Body of pancreas (tissue), 4 donors: ENCODE data around the gene TMEM200C.

Experiments used
- CTCF ChIP-seq, 7 experiments: fragments of 450-650 bp in 4 of 7; fragments of 200-600 bp in 3 of 7; sonication (generic) in 3 of 7; IDR thresholded peaks; one replicate each; pipeline ENCODE4 v1.5.1; 2016 to 2019; ENCODE audit warnings: antibody characterized with exemption in 7 of 7
- POLR2A ChIP-seq, 3 donors: fragments of 450-650 bp; IDR thresholded peaks; one replicate each; pipeline ENCODE4 v1.6.1; 2016; ENCODE audit warnings: antibody characterized with exemption in 3 of 3, mild to moderate bottlenecking in 2 of 3

GRCh38 chr18:5912566-5912965 is 17.2 kb upstream of the TMEM200C start:
- TF ChIP-seq POLR2A (IDR thresholded peaks at IDR 0.05) (no peak), CTCF (IDR thresholded peaks at IDR 0.05) (no peak)
